GM15510 (cell line): Measurements from ENCODE around the gene ATP5ME.

Source experiments
- POLR2A ChIP-seq: IDR thresholded peaks from 3 replicates; pipeline ENCODE4 v1.6.1; 2011; ENCODE audit warnings: borderline replicate concordance; ENCODE audit not compliant: insufficient read length; ENCODE audit errors: extremely low read depth

ATP5ME gene

GRCh38 chr4:688854-689681 lies 15.0 kb upstream of the ATP5ME start, which contains the start of gene SLC49A3:
TSS of gene SLC49A3 (minus strand) at chr4:689151. CDS start at chr4:689127, 24 bp downstream.
- no peak for TF ChIP-seq POLR2A

GRCh38 chr4:687971-688853 lies 14.1 kb upstream of the ATP5ME start:
- no peak for TF ChIP-seq POLR2A

- no peak for TF ChIP-seq POLR2A
Measured at GRCh38 chr4:687048-687970, 13.2 kb upstream of the ATP5ME start.

GRCh38 chr4:686413-687040 lies 12.5 kb upstream of the ATP5ME start:
- no peak for TF ChIP-seq POLR2A

GRCh38 chr4:685679-686412 lies 11.8 kb upstream of the ATP5ME start:
- no peak for TF ChIP-seq POLR2A

GRCh38 chr4:684623-685327 lies 10.7 kb upstream of the ATP5ME start:
- no peak for TF ChIP-seq POLR2A

GRCh38 chr4:683982-684622 lies 10.0 kb upstream of the ATP5ME start:
- TF ChIP-seq POLR2A: no peak

GRCh38 chr4:683247-683897 lies 9.3 kb upstream of the ATP5ME start:
- TF ChIP-seq POLR2A: peak; percentile 5

- TF ChIP-seq POLR2A: no peak
Measured at GRCh38 chr4:682490-683172, 8.6 kb upstream of the ATP5ME start.

GRCh38 chr4:681736-682451 lies 7.8 kb upstream of the ATP5ME start:
- TF ChIP-seq POLR2A: no peak
